Measurements from ENCODE around the gene LCE2D.
"Not testable (repeated sequence)": the region's sequence is repeated elsewhere in the genome, so short reads cannot be mapped to it uniquely, and the experiment has no call there.

Gene LCE2D

DNA sequence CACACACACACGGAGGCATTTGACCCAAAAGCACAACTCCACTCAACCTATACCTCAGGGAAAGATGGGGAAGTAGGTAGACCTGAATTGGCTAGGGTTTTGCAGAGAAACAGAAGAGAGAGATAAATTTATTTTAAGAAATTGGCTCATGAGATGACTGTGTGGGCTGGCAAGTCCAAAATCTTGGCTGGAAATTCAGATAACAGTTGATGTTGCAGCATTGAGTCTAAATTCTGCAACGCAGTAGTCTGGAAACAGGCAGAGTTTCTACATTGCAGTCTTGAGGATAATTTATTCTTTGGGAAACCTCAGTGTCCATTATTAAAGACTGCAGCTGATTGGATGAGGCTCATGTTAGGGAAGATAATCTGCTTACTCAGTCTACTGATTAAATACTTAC, 18.4 kb downstream of the LCE2D start:
- no peak for TF ChIP-seq EZH2 (optimal IDR thresholded peaks at IDR 0.05; ENCODE audit: low read depth, low read length)
- TF ChIP-seq CTCF (IDR thresholded peaks at IDR 0.05; ENCODE audit: low read length) = no peak
- no peak for TF ChIP-seq EZH2phosphoT487 (IDR thresholded peaks at IDR 0.05; ENCODE audit: low read length)
- Histone ChIP-seq H3K9ac (ENCODE audit: low read length) (no peak overlapping the region), H3K79me2 (ENCODE audit: low read length) (no peaks in the 10 kb centered on the region), H3K27me3 (replicated peaks; ENCODE audit: insufficient read depth, low read length) (no peaks in the 10 kb centered on the region), H3K9me2 (replicated peaks; ENCODE audit: insufficient read depth, low read length) (no peaks in the 10 kb centered on the region), H2AFZ (ENCODE audit: low read length) (no peak overlapping the region), H3K36me3 (replicated peaks; ENCODE audit: insufficient read depth, low read length) (no peaks in the 10 kb centered on the region), H3K4me1 (ENCODE audit: low read length) (no peaks in the 10 kb centered on the region), H3K4me3 (ENCODE audit: low read length) (no peak overlapping the region), H3F3A (ENCODE audit: insufficient read depth, low read length) (no peaks in the 10 kb centered on the region), H4K20me1 (ENCODE audit: insufficient read depth, low read length) (no peaks in the 10 kb centered on the region), H3K9me3 (replicated peaks; ENCODE audit: insufficient read depth, low read length) (no peaks in the 10 kb centered on the region), H3K4me2 (ENCODE audit: low read depth, low read length) (no peak overlapping the region), H3K27ac (ENCODE audit: low read length) (no peak overlapping the region)
- no peak for DNase-seq

DNA sequence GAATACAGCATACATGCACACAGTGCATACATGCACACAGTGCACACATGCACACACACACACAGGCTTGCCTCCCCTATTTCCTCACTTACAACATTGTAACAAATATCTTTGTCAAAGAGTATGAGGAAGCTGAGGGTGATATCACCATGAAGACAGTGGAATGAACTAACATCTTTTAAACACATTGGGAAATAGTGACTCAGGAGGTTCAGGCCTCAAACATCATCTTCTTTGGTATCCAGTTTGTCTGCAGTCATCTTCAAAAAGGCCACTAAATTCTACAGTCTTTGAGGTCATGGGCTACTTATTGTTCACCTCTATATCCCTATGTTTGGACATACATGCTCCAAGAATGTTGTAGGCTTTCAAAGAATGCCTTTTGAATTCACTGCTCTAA, 20.7 kb downstream of the LCE2D start:
- no peaks in the 10 kb centered on the region for H3K27me3 ChIP-seq (replicated peaks; ENCODE audit: insufficient read depth, low read length)
- no peak for TF ChIP-seq CTCF (IDR thresholded peaks at IDR 0.05; ENCODE audit: low read length)
- no peak for TF ChIP-seq EZH2phosphoT487 (IDR thresholded peaks at IDR 0.05; ENCODE audit: low read length)
- no peak for TF ChIP-seq EZH2 (optimal IDR thresholded peaks at IDR 0.05; ENCODE audit: low read depth, low read length)
- DNase-seq = peak; percentile 3
- H2AFZ ChIP-seq (ENCODE audit: low read length) = no peak overlapping the region
- no peak overlapping the region for H3K9ac ChIP-seq (ENCODE audit: low read length)
- no peak overlapping the region for H3K4me2 ChIP-seq (ENCODE audit: low read depth, low read length)
- no peaks in the 10 kb centered on the region for H3K79me2 ChIP-seq (ENCODE audit: low read length)
- no peaks in the 10 kb centered on the region for H3K9me2 ChIP-seq (replicated peaks; ENCODE audit: insufficient read depth, low read length)
- H3K4me1 ChIP-seq (ENCODE audit: low read length) = no peaks in the 10 kb centered on the region
- no peaks in the 10 kb centered on the region for H3F3A ChIP-seq (ENCODE audit: insufficient read depth, low read length)
- H3K4me3 ChIP-seq (ENCODE audit: low read length) = no peak overlapping the region
- H3K36me3 ChIP-seq (replicated peaks; ENCODE audit: insufficient read depth, low read length) = no peaks in the 10 kb centered on the region
- H4K20me1 ChIP-seq (ENCODE audit: insufficient read depth, low read length) = no peaks in the 10 kb centered on the region
- H3K9me3 ChIP-seq (replicated peaks; ENCODE audit: insufficient read depth, low read length) = no peaks in the 10 kb centered on the region
- H3K27ac ChIP-seq (ENCODE audit: low read length) = no peak overlapping the region

- not testable (repeated sequence) for H3F3A ChIP-seq (ENCODE audit: insufficient read depth, low read length); H3K9me3 ChIP-seq (replicated peaks; ENCODE audit: insufficient read depth, low read length); H3K4me1 ChIP-seq (ENCODE audit: low read length); H3K9me2 ChIP-seq (replicated peaks; ENCODE audit: insufficient read depth, low read length); H2AFZ ChIP-seq (ENCODE audit: low read length); H3K36me3 ChIP-seq (replicated peaks; ENCODE audit: insufficient read depth, low read length); H3K4me3 ChIP-seq (ENCODE audit: low read length); DNase-seq; H3K79me2 ChIP-seq (ENCODE audit: low read length); H3K27me3 ChIP-seq (replicated peaks; ENCODE audit: insufficient read depth, low read length); H3K9ac ChIP-seq (ENCODE audit: low read length); H3K4me2 ChIP-seq (ENCODE audit: low read depth, low read length); H3K27ac ChIP-seq (ENCODE audit: low read length); H4K20me1 ChIP-seq (ENCODE audit: insufficient read depth, low read length)
Observed at GRCh38 chr1:152685823-152686222, 22.6 kb downstream of the LCE2D start, which contains the start of gene LCE2B. TSS of gene LCE2B (plus strand) at chr1:152686123. CDS start at chr1:152686844, 721 bp downstream.

- Histone ChIP-seq H3K9ac (ENCODE audit: low read length) (no peak within 1 kb of the TSS), H3K9me2 (replicated peaks; ENCODE audit: insufficient read depth, low read length) (no peaks in the 10 kb centered on the region), H2AFZ (ENCODE audit: low read length) (no peak within 1 kb of the TSS), H3K9me3 (replicated peaks; ENCODE audit: insufficient read depth, low read length) (no peaks in the 10 kb centered on the region), H3K4me1 (ENCODE audit: low read length) (no peaks in the 10 kb centered on the region), H3F3A (ENCODE audit: insufficient read depth, low read length) (no peaks in the 10 kb centered on the region), H3K4me2 (ENCODE audit: low read depth, low read length) (no peak within 1 kb of the TSS), H3K36me3 (replicated peaks; ENCODE audit: insufficient read depth, low read length) (no peaks in the 10 kb centered on the region), H3K27ac (ENCODE audit: low read length) (no peak within 1 kb of the TSS), H3K79me2 (ENCODE audit: low read length) (no peaks in the 10 kb centered on the region), H3K4me3 (ENCODE audit: low read length) (no peak within 1 kb of the TSS), H3K27me3 (replicated peaks; ENCODE audit: insufficient read depth, low read length) (no peaks in the 10 kb centered on the region), H4K20me1 (ENCODE audit: insufficient read depth, low read length) (no peaks in the 10 kb centered on the region)
- no peak for DNase-seq
- TF ChIP-seq EZH2phosphoT487 (IDR thresholded peaks at IDR 0.05; ENCODE audit: low read length) (no peak), CTCF (IDR thresholded peaks at IDR 0.05; ENCODE audit: low read length) (no peak)
Observed at GRCh38 chr1:152697701-152698600, 34.8 kb downstream of the LCE2D start, which contains the start of gene LCE2A. TSS of gene LCE2A (plus strand) at chr1:152698345. CDS start at chr1:152698902, 557 bp downstream.
